Kidney tubule cell (primary cell): ENCODE data around the gene STRN3.
"Not testable (repeated sequence)": the region's sequence is repeated elsewhere in the genome, so short reads cannot be mapped to it uniquely, and the experiment has no call there.

ENCODE experiments used
- DNase-seq: peaks from one replicate; pipeline ENCODE4 v3.0.0-alpha.2; 2018; ENCODE audit warnings: low spot score

The STRN3 gene, protein sequence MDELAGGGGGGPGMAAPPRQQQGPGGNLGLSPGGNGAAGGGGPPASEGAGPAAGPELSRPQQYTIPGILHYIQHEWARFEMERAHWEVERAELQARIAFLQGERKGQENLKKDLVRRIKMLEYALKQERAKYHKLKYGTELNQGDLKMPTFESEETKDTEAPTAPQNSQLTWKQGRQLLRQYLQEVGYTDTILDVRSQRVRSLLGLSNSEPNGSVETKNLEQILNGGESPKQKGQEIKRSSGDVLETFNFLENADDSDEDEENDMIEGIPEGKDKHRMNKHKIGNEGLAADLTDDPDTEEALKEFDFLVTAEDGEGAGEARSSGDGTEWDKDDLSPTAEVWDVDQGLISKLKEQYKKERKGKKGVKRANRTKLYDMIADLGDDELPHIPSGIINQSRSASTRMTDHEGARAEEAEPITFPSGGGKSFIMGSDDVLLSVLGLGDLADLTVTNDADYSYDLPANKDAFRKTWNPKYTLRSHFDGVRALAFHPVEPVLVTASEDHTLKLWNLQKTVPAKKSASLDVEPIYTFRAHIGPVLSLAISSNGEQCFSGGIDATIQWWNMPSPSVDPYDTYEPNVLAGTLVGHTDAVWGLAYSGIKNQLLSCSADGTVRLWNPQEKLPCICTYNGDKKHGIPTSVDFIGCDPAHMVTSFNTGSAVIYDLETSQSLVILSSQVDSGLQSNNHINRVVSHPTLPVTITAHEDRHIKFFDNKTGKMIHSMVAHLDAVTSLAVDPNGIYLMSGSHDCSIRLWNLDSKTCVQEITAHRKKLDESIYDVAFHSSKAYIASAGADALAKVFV

GRCh38 chr14:31026077-31026449 lies at the start of gene STRN3:
TSS of gene STRN3 (minus strand) at chr14:31026379. CDS start at chr14:31026185, 194 bp downstream.
- DNase-seq, result no peak

DNA sequence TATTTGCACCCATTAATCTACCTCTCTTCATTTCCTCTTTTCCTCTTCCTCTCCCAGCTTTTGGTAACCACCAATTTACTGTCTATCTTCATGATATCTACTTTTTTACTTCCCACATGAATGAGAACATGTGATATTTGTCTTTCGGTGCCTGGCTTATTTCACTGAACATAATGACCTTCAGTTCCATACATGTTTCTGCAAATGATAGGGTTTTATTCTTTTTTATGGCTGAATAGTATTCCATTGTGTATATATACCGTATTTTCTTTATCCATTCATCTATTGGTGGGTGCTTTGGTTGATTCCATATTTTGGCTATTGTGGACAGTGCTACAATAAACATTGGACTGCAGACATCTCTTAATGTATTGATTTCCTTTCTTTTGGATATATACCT lies 49.0 kb upstream of the STRN3 start:
- DNase-seq, result no peak

GRCh38 chr14:31071151-31071550 lies 45.0 kb upstream of the STRN3 start:
- no peak for DNase-seq

GRCh38 chr14:31070431-31070830 lies 44.3 kb upstream of the STRN3 start:
- peak; percentile 88 for DNase-seq

DNA sequence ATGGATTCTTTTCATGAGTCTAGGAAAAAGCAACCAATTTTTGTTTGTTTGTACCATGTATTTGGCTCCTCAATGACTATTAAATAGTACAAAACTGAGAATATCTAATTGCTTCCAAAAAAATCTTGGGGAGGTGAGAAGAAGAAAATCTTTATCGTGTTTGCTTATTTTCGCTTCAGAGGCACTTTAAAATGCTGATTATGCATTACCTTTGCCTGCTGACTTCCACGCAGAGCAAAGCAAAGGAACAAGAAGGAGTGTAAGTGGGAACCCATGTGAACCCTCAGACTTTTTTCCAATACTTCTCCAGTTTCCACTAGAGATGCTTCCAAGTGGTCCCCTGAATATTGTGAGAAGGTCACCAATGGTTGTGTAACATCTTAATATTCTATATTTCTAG lies 43.2 kb upstream of the STRN3 start:
- no peak for DNase-seq

- DNase-seq, result no peak
Measured at GRCh38 chr14:31068235-31068634, 42.1 kb upstream of the STRN3 start.

- DNase-seq, result not testable (repeated sequence)
Measured at GRCh38 chr14:31062908-31063307, 36.7 kb upstream of the STRN3 start.

DNA sequence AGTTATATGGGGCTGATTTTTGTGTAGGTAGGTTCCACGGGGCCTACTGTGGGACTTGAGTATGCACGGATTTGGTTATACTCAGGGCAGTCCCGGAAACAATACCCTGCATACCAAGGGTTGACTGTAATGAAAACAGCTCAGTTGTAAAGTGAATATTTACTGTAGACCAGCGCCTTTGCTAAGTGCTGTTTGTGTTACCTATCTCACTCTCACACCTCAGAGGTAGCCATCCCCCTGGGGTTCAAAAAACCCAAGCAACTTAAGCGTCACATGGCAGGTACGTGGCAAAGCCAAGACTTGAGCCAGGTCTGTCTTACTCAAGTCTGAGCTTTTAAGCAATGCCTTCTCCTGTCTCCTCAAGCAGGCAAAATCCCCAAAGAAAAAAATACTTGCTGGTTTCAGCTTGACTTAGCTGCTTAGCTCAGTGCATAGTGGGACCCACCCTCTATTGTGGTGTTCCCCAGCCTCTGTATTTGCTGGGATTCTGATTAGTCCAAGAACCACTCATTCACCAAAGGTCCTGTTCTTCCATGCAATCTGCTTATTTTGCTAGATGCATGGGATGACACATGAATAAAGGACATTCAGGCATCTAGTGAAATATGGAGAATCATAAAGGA lies 34.2 kb upstream of the STRN3 start:
- DNase-seq, result no peak

DNA sequence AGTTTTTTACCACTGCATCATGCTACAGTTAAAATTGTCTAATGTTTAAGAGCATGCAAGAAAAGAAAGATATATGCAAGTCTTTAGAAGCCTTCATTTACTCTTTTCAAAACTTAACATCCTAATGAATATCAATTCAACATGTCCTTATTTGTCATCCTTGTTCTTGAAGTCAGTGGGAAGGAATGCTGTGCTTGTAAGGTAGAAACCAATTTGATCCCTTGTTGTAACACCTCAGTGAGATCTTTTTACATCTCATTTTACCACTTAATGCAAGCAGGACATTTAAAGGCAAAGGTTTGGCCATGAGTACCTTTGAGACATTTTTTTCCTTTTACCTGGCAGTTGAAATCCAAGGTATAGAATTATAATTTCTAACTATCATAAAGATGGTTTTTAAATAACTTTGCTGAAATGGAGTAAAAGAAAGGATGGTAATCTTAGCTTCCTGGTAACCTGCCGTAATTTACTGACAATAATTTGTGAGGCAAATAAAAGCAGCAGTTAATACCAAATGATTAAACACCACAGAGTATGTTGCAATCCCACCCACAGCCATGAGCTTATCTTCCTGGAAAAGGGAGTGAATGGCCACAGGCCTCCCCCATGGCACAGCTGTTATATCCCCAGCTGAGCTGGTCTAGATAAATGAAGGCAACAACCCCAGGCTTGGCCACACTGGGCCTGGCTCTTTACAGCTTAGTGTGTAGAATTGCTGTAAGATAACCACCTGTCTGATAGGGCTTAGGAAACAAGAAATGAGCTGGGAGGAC lies 33.2 kb upstream of the STRN3 start:
- peak; percentile 67 for DNase-seq

GRCh38 chr14:31057701-31058364 lies 31.7 kb upstream of the STRN3 start:
- DNase-seq, result no peak

DNA sequence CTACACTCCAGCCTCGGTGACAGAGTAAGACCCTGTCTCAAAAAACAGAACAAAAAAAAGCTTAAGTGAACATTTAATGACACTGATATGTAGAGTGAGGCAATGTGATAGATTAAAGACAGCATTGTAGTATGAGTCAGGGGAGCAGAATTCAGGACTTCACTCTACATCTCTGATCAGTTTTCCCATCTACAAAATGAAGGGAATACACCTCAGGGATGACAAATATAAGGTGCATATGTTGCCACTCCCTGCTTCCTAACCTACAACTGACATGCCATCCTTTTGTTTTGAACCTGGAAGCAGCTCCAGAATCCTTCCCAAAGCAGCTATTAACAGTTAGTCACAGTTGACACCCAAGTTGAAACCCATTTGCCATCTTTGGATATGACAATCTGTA lies 30.9 kb upstream of the STRN3 start:
- DNase-seq, result no peak

DNA sequence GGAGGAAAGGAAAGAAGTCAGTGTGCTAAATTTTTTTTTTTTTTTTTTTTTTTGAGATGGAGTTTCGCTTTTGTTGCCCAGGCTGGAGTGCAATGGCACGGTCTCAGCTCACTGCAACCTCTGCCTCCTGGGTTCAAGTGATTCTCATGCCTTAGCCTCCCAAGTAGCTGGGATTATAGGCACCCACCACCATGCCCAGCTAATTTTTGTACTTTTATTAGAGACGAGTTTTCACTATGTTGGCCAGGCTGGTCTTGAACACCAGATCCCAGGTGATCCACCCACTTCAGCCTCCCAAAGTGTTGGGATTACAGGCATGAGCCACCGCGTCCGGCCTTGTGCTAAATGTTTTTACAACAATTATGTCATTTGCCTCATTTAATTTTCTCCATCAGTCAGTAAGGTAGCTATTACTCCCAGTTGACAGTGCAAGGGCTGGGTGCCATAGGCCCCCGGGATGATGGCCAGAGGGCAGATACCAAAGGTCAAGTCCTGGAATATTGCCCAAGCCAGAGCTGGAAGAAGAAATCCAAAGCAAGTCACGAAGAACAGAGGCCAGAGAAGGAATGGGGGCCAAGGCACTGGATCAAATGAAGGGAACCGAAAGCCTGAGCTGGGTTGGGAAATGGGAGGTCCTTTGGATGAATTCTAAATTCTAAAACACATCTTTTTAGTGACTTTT lies 26.9 kb upstream of the STRN3 start:
- not testable (repeated sequence) for DNase-seq

DNA sequence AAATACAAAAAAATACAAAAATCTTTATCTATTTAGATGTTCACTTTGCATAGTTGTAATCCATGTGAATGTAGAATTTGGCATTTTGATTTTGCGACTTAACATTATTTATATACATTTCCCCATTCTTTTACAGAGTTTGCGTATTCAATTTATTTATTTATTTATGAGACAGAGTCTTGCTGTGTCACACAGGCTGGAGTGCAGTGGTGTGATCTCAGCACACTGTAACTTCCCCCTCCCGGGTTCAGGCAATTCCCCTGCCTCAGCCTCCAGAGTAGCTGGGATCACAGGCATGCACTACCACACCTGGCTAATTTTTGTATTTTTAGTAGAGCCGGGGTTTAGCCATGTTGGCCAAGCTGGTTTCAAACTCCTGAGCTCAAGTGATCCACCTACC lies 25.3 kb upstream of the STRN3 start:
- DNase-seq, result peak; percentile 35

GRCh38 chr14:31051023-31051422 lies 24.8 kb upstream of the STRN3 start:
- no peak for DNase-seq

DNA sequence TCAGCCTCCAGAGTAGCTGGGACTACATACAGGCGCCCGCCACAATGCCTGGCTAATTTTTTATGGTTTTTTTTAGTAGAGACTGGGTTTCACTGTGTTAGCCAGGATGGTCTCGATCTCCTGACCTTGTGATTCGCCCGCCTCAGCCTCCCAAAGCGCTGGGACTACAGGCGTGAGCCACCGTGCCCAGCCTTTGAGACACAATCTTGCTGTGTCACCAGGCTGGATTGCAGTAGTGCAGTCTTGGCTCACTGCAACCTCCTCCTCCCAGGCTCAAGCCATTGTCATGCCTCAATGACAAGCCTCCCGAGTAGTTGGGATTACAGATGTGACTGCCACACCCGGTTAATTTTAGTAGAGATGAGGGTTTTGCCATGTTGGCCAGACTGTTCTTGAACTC lies 21.3 kb upstream of the STRN3 start:
- no peak for DNase-seq

DNA sequence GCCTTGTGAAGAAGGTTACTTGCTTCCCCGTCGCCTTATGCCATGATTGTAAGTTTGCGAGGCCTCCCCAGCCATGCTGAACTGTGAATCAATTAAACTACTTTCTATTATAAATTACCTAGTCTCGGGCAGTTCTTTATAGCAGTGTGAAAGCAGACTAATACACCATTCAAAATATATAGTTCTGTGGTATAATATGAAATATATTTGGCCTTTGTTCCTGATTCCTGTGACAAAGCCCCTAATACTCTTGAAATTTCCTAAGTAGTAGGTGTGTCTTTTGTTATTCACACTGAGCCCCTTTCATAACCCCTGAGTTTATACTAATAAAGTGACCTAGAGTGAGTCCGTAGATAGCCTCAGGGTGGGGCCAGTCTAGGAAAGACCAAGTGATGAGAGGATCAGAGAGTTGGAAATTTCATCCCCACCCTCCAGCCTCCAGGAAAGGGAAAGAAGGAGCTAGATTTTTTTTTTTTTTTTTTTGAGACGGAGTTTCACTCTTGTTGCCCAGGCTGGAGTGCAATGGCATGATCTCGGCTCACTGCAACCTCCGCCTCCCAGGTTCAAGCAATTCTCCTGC lies 19.4 kb upstream of the STRN3 start:
- no peak for DNase-seq

GRCh38 chr14:31043379-31043778 lies 17.2 kb upstream of the STRN3 start:
- DNase-seq, result no peak

- not testable (repeated sequence) for DNase-seq
Measured at GRCh38 chr14:31042893-31043292, 16.7 kb upstream of the STRN3 start.

DNA sequence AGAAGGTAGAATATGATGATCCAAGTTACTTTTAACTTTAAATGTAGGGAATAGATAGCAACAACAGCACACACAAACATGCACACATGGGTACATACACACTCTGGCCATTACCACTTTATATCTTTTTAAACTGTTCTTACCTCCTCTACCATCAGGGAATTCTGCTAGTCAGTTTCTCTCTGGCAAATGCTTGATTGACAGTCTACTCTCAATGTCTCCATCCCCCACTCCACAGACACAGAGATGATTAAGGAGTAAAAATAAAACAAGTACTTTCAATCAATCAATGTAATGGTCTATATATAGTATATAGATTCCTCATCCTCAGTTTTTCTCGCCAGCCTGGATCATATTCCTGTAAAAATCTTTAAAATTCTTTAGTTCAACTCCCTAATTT lies 16.1 kb upstream of the STRN3 start:
- no peak for DNase-seq

DNA sequence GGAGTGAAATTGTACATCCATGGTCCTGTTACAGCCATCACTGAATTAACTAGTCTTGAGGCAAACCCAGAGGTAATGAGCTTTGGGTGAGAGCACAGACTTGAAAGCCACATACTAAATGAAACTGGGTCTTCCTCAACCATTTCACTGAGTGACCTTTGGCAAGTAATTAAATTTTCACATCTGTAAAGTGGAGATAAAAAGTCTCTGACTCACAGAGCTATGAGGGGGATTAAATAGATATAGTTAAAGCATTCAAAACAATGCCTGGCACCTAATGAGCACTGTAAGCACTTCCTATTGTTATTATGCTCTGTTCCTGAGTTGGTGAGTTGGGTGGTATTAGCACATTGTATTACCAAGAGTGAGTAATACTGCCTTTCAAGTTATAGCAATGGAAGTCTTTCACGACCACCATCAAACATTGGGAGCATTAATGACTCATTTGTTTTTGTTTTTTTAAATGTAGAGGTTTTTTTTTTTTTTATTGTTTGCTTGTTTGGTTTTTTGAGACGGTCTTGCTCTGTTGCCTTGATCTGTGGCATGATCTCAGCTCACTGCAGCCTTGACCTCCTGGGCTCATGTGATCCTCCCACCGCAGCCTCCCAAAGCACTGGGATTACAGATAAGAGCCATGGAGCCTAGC lies 12.5 kb upstream of the STRN3 start:
- peak; percentile 24 for DNase-seq
